HCT116 (cell line): ENCODE results near the gene TENM3. TPM values are rescaled to one million over a fixed set of nuclear protein-coding genes. Genes with fewer than 3 reads are reported as not detected.

Source experiments
- ATAC-seq: fragments of 200-7000 bp; cut with Tn5 transposase; 2 replicates; pipeline ENCODE4 v1.9.1; 2020; ENCODE audit warnings: mild to moderate bottlenecking, moderate library complexity
- BruUV-seq: library from RNA; stranded (reverse); fragments of 400-500 nt; replicated peaks from 2 replicates; lab custom pipeline; 2021; lab: Mats Ljungman, UMichigan
- CTCF ChIA-PET: fragments of 300-600 bp; sonication (Branson Sonifier 250); formaldehyde crosslinking; loops from one replicate; lab custom pipeline; 2021; ENCODE audit warnings: antibody characterized with exemption; lab: Charles Lee
- POLR2A ChIA-PET: fragments of 300-600, 350-600 bp; sonication (Branson Sonifier 250); formaldehyde crosslinking; loops from one replicate; lab custom pipeline; 2021; ENCODE audit warnings: antibody characterized with exemption; lab: Charles Lee
- RAD21 ChIA-PET, 2 experiments: fragments of 300-600 bp; sonication (Branson Sonifier 250); formaldehyde crosslinking; loops; one replicate each; lab custom pipeline; 2023; ENCODE audit warnings: low total read pairs in 2 of 2; ENCODE audit not compliant: uncharacterized antibody in 2 of 2, unreplicated experiment in 2 of 2, low non-redundant PET in 1 of 2; lab: Charles Lee
- DNase-seq: peaks from one replicate; pipeline ENCODE4 v3.0.0-alpha.2; 2010; ENCODE audit warnings: low read depth, low spot score
- H2AFZ ChIP-seq: fragments of 200-600 bp; shearing (Covaris generic), sonication (generic); 2 replicates; pipeline ENCODE4 v1.6.1; 2017; ENCODE audit warnings: low read depth, mixed run types, mixed read lengths, antibody characterized with exemption, low read length; ENCODE audit not compliant: poor library complexity, severe bottlenecking
- H3K27ac ChIP-seq: 2 replicates; pipeline ENCODE4 v1.5.1; 2012; ENCODE audit warnings: low read depth, low read length
- H3K27me3 ChIP-seq: fragments of 200-600 bp; sonication (generic); 2 replicates; pipeline ENCODE4 v1.6.1; 2016; ENCODE audit warnings: mixed run types, low read length, mixed read lengths; ENCODE audit not compliant: insufficient read depth
- H3K36me3 ChIP-seq, 2 experiments: fragments of 200-500 bp in 1 of 2; fragments of 200-600 bp in 1 of 2; sonication (Bioruptor generic) in 1 of 2; sonication (generic) in 1 of 2; 2 replicates each; pipeline versions ENCODE4 v1.5.1 to v1.6.1; 2014 to 2016; ENCODE audit warnings: low read length in 2 of 2, inconsistent platforms in 1 of 2, mixed read lengths in 1 of 2, mixed run types in 1 of 2; ENCODE audit not compliant: insufficient read depth in 2 of 2, control insufficient read depth in 1 of 2
- H3K4me1 ChIP-seq, 2 experiments: fragments of 200-600 bp in 1 of 2; sonication (generic) in 1 of 2; 2 replicates each; pipeline versions ENCODE4 v1.5.1 to v1.6.1; 2012 to 2017; ENCODE audit warnings: low read length in 2 of 2, inconsistent platforms in 1 of 2, mild to moderate bottlenecking in 1 of 2, mixed read lengths in 1 of 2, mixed run types in 1 of 2, moderate library complexity in 1 of 2; ENCODE audit not compliant: insufficient read depth in 2 of 2, control insufficient read depth in 1 of 2
- H3K4me2 ChIP-seq: fragments of 200-600 bp; sonication (generic); 2 replicates; pipeline ENCODE4 v1.6.1; 2017; ENCODE audit warnings: mixed run types, low read length, mixed read lengths
- H3K4me3 ChIP-seq, 2 experiments: fragments of 200-600 bp in 1 of 2; sonication (generic) in 1 of 2; replicated peaks in 1 of 2; 2 replicates each; pipeline ENCODE4 v1.5.1; 2011 to 2016; ENCODE audit warnings: low read length in 2 of 2, control low read depth in 1 of 2, low read depth in 1 of 2, mild to moderate bottlenecking in 1 of 2, mixed read lengths in 1 of 2, mixed run types in 1 of 2
- H3K79me2 ChIP-seq: fragments of 200-600 bp; sonication (generic); 2 replicates; pipeline ENCODE4 v1.6.1; 2017; ENCODE audit warnings: mild to moderate bottlenecking, mixed run types, low read length, moderate library complexity, mixed read lengths; ENCODE audit not compliant: insufficient read depth
- H3K9ac ChIP-seq: fragments of 200-600 bp; sonication (generic); 2 replicates; pipeline ENCODE4 v1.6.1; 2016; ENCODE audit warnings: low read length, mixed read lengths
- H3K9me2 ChIP-seq: fragments of 200-600 bp; sonication (generic), shearing (Covaris generic); 2 replicates; pipeline ENCODE4 v1.6.1; 2017; ENCODE audit warnings: mixed run types, mild to moderate bottlenecking, moderate library complexity; ENCODE audit not compliant: insufficient read depth
- H3K9me3 ChIP-seq, 2 experiments: fragments of 200-500 bp in 1 of 2; fragments of 200-600 bp in 1 of 2; sonication (Bioruptor generic) in 1 of 2; sonication (generic) in 1 of 2; 2 replicates each; pipeline ENCODE4 v1.6.1; 2014 to 2017; ENCODE audit warnings: low read length in 2 of 2, mixed read lengths in 2 of 2, inconsistent platforms in 1 of 2, low read depth in 1 of 2, mild to moderate bottlenecking in 1 of 2, mixed run types in 1 of 2, moderate library complexity in 1 of 2; ENCODE audit not compliant: control insufficient read depth in 1 of 2, insufficient read depth in 1 of 2
- H4K20me1 ChIP-seq: fragments of 200-600 bp; sonication (generic), shearing (Covaris generic); 2 replicates; pipeline ENCODE4 v1.6.1; 2017; ENCODE audit warnings: mixed run types, mild to moderate bottlenecking, moderate library complexity; ENCODE audit not compliant: insufficient read depth
- ATF3 ChIP-seq: IDR thresholded peaks from 2 replicates; pipeline ENCODE4 v1.6.1; 2012
- CEBPB ChIP-seq: IDR thresholded peaks from 2 replicates; pipeline ENCODE4 v1.6.1; 2012; ENCODE audit warnings: low read depth
- CTCF ChIP-seq, 3 experiments: fragments of 200-600 bp in 1 of 3; sonication (generic) in 1 of 3; IDR thresholded peaks in 2 of 3; conservative IDR thresholded peaks in 1 of 3; 2 replicates each; pipeline ENCODE4 v1.5.1; 2012 to 2017; ENCODE audit warnings: low read depth in 2 of 3, low read length in 2 of 3, antibody characterized with exemption in 1 of 3, borderline replicate concordance in 1 of 3, control low read depth in 1 of 3, mild to moderate bottlenecking in 1 of 3, mixed read lengths in 1 of 3, mixed run types in 1 of 3, moderate library complexity in 1 of 3; ENCODE audit not compliant: insufficient read depth in 1 of 3
- EGR1 ChIP-seq: IDR thresholded peaks from 2 replicates; pipeline ENCODE4 v1.6.1; 2012; ENCODE audit warnings: low read depth
- ELF1 ChIP-seq: IDR thresholded peaks from 2 replicates; pipeline ENCODE4 v1.6.1; 2012; ENCODE audit warnings: low read depth, borderline replicate concordance
- EZH2 ChIP-seq: fragments of 200-600 bp; sonication (generic); IDR thresholded peaks from 2 replicates; pipeline ENCODE4 v1.6.1; 2017; ENCODE audit warnings: antibody characterized with exemption, mixed run types
- EZH2phosphoT487 ChIP-seq: fragments of 200-600 bp; IDR thresholded peaks from 2 replicates; pipeline ENCODE4 v1.6.1; 2018; ENCODE audit warnings: antibody characterized with exemption, borderline replicate concordance
- FOSL1 ChIP-seq: IDR thresholded peaks from 2 replicates; pipeline ENCODE4 v1.6.1; 2012; ENCODE audit warnings: low read depth
- JUND ChIP-seq: IDR thresholded peaks from 2 replicates; pipeline ENCODE4 v1.6.1; 2012
- POLR2A ChIP-seq: IDR thresholded peaks from 2 replicates; pipeline ENCODE4 v1.7.0; 2011; ENCODE audit warnings: borderline replicate concordance; ENCODE audit not compliant: insufficient read depth, insufficient read length; ENCODE audit errors: extremely low read depth
- POLR2AphosphoS5 ChIP-seq: IDR thresholded peaks from 2 replicates; pipeline ENCODE4 v1.6.1; 2011; ENCODE audit warnings: mild to moderate bottlenecking, low read depth, low read length, moderate library complexity
- RAD21 ChIP-seq: IDR thresholded peaks from 2 replicates; pipeline ENCODE4 v1.6.1; 2012; ENCODE audit warnings: low read depth, mild to moderate bottlenecking
- SIN3A ChIP-seq: IDR thresholded peaks from 2 replicates; pipeline ENCODE4 v1.6.1; 2012; ENCODE audit warnings: low read depth
- SRF ChIP-seq: IDR thresholded peaks from 2 replicates; pipeline ENCODE4 v1.6.1; 2012; ENCODE audit warnings: low read depth
- TCF7L2 ChIP-seq: IDR thresholded peaks from 2 replicates; pipeline ENCODE4 v1.7.0; 2011; ENCODE audit warnings: borderline replicate concordance, inconsistent platforms; ENCODE audit not compliant: insufficient read depth, insufficient read length; ENCODE audit errors: extremely low read depth
- YY1 ChIP-seq: IDR thresholded peaks from 2 replicates; pipeline ENCODE4 v1.6.1; 2011; ENCODE audit warnings: low read length, low read depth, moderate library complexity, mild to moderate bottlenecking; ENCODE audit not compliant: insufficient replicate concordance; ENCODE audit errors: extremely low read depth
- ZFX ChIP-seq: fragments of 450-650 bp; IDR thresholded peaks from 2 replicates; pipeline ENCODE4 v1.6.1; 2017
- ZNF274 ChIP-seq: fragments of 200-500 bp; sonication (Bioruptor generic); IDR thresholded peaks from 2 replicates; pipeline ENCODE4 v1.6.1; 2014; ENCODE audit warnings: mild to moderate bottlenecking, low read depth, low read length, inconsistent platforms
- intact Hi-C: fragments of 100-400 bp; cut with micrococcal nuclease; formaldehyde crosslinking; loops from 2 replicates; pipeline ENCODE4 v1.10.0; 2022
- total RNA-seq: library from RNA; stranded (reverse); gene quantifications from one replicate; pipeline ENCODE4 v1.2.1, GENCODE V29; 2021; ENCODE audit not compliant: unreplicated experiment
- TF ChIP-seq, protein P1 (sequence below): IDR thresholded peaks from 2 replicates; pipeline ENCODE4 v1.6.1; 2012

The TENM3 gene
- total RNA-seq, 1 experiment from 2014 or later: 0.54 TPM

GRCh38 chr4:182694551-182694950 is 451.3 kb downstream of the TENM3 start:
- CTCF ChIA-PET: no interaction called here
- no peak for TF ChIP-seq YY1
- no peak for TF ChIP-seq JUND
- TF ChIP-seq FOSL1: no peak
- TF ChIP-seq EZH2phosphoT487: no peak
- TF ChIP-seq POLR2AphosphoS5: no peak
- TF ChIP-seq ZFX: no peak
- TF ChIP-seq, protein P1, sequence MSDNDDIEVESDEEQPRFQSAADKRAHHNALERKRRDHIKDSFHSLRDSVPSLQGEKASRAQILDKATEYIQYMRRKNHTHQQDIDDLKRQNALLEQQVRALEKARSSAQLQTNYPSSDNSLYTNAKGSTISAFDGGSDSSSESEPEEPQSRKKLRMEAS: no peak
- TF ChIP-seq SRF: no peak
- no peak for TF ChIP-seq ATF3
- TF ChIP-seq POLR2A: no peak
- no peak for TF ChIP-seq EZH2
- TF ChIP-seq CTCF (IDR thresholded peaks at IDR 0.05 in 2 of 3, conservative IDR thresholded peaks at IDR 0.05 in 1 of 3; ENCODE audit: borderline replicate concordance in 1 of 3, insufficient read depth in 1 of 3, low read depth in 2 of 3, low read length in 2 of 3): no peak
- no peak for TF ChIP-seq EGR1
- TF ChIP-seq SIN3A: no peak
- TF ChIP-seq RAD21: no peak
- no peak for TF ChIP-seq ZNF274
- TF ChIP-seq ELF1: no peak
- TF ChIP-seq TCF7L2: no peak
- no peak for TF ChIP-seq CEBPB
- TF ChIP-seq, all 23 proteins: peak for 0
- H3K4me2 ChIP-seq: no peak overlapping the region
- no peak for DNase-seq
- ATAC-seq: no peak
- H3K79me2 ChIP-seq: no peaks in the 10 kb centered on the region
- ChIA-PET RAD21 (no interaction called here), POLR2A (no interaction called here)
- H4K20me1 ChIP-seq: no peaks in the 10 kb centered on the region
- no peak overlapping the region for H3K4me3 ChIP-seq
- H3K36me3 ChIP-seq: no peaks in the 10 kb centered on the region
- H3K27me3 ChIP-seq: peaks cover 41% of the 10 kb centered on the region
- H3K9me2 ChIP-seq: no peaks in the 10 kb centered on the region
- no peak overlapping the region for H2AFZ ChIP-seq
- BruUV-seq: no TSS peak
- H3K4me1 ChIP-seq: no peaks in the 10 kb centered on the region
- intact Hi-C loops: no loop called here
- H3K27ac ChIP-seq: no peak overlapping the region
- H3K9me3 ChIP-seq: no peaks in the 10 kb centered on the region
- no peak overlapping the region for H3K9ac ChIP-seq
